ENCODE measurements around the gene PPARD.
"Not testable (repeated sequence)": the region's sequence is repeated elsewhere in the genome, so short reads cannot be mapped to it uniquely, and the experiment has no call there.

Gene PPARD

GRCh38 chr6:35342258-35343091, at the start of gene PPARD:
Gene PPARD (plus strand): TSS chr6:35342558. CDS start chr6:35411088, 68,530 bp downstream.
- peak; percentile 99 for ATAC-seq

GRCh38 chr6:35293681-35294080, 48.7 kb upstream of the PPARD start:
- DNase-seq = no peak
- ATAC-seq = no peak

More at GRCh38 chr6:35342258-35343091, at the start of gene PPARD:
- peak; percentile 99 for DNase-seq

GRCh38 chr6:35294308-35294945, 47.9 kb upstream of the PPARD start:
- ATAC-seq (peak; percentile 24), DNase-seq (peak; percentile 43)

DNA sequence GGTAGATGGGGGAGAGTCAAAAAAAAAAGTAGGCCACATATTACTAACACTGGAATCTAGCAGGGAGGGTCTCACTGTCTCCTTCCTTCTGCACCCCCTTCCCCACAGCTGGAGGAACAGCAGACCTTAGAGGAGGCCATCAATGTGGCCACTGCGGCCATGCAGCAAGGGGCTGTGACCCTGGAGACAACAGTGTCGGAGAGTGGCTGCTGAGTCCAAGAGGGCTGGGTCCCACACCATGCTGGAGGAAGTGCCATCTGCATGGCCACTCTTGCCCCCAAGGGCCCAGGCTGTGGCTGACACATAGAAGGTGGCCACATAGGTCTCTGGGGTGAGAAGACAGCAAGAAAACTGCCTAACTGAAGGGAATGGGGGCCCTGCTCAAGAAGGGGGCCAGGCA, 47.3 kb upstream of the PPARD start:
- ATAC-seq = no peak
- DNase-seq = no peak

DNA sequence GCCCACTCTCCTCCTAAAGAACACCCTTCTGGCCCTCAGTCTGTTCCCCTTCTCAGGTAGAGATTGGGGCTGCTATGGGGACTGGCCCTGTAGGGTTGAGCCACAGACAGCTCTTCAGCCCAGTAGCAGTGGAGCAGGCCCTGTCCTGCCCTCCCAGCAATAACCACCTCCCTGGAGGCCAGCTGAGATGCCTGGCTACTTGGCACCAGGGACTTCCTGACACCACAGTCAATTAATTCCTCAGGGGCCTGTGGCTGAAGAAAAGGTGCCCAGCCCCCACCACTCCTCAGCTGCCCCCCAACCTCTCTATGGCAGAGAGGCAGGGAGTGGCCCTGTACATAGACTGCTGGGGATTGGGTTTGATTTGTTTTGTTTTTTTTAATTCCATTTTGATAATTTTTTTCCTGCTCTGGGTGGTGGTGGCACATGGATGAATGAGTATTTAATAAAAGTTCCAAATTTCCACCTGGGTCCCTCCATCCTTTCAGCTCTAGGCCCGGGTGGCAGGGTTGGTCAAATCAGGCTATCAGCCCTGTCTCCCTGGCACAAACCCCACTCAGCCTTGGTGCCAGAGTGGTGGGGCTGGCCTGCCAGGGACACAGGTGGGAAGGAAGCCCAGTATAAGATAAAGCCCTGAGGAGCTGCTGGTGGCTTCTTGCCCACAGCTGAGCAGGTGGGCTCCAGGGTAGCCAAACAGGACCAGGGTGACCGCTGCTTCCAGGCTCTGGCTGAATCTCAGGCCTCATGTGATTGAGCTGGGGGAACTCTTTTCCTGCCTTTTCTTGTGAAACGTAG, 46.6 kb upstream of the PPARD start:
- DNase-seq = no peak
- ATAC-seq = no peak

DNA sequence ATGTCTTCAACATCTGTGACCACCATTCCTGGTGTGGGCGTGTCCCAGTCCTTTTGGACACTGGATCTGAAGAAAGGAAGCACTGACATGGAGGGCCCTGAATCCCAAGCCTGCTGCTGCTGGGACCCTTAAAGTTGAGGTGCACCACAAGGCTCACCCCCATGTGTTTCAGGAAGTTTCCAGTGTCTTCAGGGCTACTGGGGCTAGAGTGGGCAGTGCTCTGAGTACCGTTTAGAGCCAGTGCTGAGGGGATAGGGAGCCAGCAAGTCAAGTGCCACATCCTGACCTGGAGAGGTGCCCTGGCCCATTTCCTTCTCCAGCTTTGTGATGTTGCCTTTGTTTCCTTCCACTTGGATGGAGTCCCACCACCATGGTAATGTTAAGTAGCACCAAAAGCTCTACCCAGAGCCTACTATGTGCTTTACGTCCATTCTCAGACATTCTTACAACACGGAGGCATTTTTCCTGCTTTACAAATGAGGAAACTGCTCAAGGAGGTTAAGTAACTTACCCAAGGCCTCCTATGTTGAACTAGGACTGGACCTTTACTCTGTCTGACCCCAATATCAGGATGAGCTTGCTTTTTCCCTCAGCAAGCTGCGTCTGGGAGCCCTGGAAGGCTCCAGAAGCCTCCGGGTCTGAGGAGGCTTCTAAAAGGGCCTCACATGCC, 45.3 kb upstream of the PPARD start:
- no peak for DNase-seq
- ATAC-seq = no peak

- DNase-seq (peak; percentile 86), ATAC-seq (peak; percentile 84)
Measured at GRCh38 chr6:35297601-35298481, 44.5 kb upstream of the PPARD start, which contains the start of gene DEF6. Gene DEF6 (plus strand): TSS chr6:35297818. CDS start chr6:35297857, 39 bp downstream.

- DNase-seq = no peak
- ATAC-seq = no peak
Measured at GRCh38 chr6:35298625-35299140, 43.7 kb upstream of the PPARD start.

- DNase-seq (peak; percentile 58), ATAC-seq (no peak)
Measured at GRCh38 chr6:35299674-35300073, 42.7 kb upstream of the PPARD start.

- no peak for ATAC-seq
- peak; percentile 42 for DNase-seq
Measured at GRCh38 chr6:35300848-35301247, 41.5 kb upstream of the PPARD start.

- DNase-seq (peak; percentile 91), ATAC-seq (peak; percentile 81)
Measured at GRCh38 chr6:35302604-35303241, 39.6 kb upstream of the PPARD start.

DNA sequence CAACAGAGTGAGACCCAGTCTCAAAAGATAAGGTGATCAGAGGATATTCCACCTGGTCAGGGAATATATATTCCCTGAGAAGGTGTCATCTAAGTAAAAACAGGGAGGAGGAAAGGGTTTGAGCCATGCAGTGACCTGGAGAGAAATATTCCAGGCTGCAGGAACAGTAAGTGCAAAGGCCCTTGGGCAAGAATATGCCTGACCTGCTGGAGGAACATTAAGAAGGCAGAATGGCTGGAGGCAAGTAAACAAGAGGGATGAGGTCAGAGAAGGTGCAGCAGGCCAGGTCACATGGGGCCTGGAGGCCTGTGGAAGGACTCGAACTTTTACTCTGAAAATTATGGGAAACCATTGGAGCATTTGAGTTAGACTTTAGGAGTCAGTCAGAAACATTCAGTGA, 38.1 kb upstream of the PPARD start:
- DNase-seq (no peak), ATAC-seq (no peak)

DNA sequence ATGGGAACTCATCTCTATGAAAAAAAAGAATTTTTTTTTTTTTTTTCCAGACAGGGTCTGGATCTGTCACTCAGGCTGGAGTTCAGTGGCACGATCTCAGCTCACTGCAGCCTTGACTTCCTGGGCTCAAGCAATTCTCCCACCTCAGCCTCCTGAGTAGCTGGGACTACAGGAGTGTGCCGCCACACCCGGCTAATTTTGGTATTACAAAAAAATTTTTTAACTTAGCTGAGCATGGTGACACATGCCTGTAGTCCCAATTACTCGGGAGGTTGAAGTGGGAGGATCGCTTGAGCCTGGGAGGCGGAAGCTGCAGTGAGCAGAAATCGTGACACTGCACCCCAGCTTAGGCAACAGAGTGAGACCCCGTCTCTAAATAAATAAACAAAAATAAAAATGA, 37.2 kb upstream of the PPARD start:
- ATAC-seq = no peak
- DNase-seq = no peak

DNA sequence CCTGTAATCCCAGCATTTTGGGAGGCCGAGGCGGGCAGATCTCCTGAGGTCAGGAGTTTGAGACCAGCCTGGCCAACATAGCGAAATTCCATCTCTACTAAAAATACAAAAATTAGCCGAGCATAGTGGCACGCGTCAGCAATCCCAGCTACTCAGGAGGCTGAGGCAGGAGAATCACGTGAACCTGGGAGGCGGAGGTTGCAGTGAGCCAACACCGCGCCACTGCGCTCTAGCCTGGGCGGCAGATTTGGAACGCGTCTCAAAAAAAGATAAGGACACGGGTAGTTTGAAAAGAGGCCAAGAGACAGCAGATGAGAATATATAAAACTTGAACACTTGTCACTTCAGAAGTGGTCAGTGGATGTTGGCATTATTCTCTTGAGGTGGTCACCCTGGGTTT, 35.2 kb upstream of the PPARD start:
- not testable (repeated sequence) for ATAC-seq, DNase-seq

DNA sequence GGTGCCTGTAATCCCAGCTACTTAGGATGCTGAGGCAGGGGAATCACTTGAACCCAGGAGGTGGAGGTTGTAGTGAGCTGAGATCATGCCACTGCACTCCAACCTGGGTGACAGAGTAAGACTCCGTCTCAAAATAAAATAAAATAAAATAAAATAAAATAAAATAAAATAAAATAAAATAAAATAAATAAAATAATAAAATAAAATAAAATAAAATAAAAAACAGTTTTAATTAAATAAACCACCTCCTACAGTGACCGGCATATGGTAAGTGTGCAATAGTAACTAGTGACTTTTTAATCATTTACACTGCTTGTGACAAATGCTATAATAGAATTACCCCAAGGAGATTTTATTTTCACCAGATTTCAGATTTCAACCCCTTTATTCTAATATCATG, 33.8 kb upstream of the PPARD start:
- not testable (repeated sequence) for DNase-seq

DNA sequence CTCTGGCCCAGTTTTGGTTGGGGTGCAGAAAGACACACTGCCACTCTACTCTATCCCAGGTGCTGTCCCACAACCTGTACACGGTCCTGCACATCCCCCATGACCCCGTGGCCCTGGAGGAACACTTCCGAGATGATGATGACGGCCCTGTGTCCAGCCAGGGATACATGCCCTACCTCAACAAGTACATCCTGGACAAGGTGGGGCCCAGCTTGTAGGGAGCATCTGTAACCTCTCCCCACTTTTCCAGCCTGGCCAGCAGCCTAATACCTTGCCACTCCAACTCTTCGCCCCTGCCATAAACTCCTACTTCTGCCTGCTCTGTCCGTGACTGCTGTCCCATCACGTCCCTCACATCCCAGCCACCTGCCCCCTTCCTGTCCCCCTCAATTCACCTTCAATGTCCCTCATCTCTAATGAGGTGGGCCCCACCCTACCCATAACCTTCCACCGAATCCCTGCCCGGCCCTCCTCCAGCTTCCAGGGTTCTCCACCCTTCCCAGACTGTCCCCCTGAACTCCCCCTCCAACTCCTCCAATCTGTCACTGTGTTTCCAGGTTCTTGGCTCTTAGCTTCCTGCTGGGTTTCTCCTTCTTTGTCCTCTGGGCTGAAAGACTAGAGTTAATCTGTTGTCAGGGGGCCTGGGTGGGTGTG, 32.6 kb upstream of the PPARD start:
- DNase-seq (no peak), ATAC-seq (no peak)

More for the DNA sequence above, 33.8 kb upstream of the PPARD start:
- not testable (repeated sequence) for ATAC-seq

DNA sequence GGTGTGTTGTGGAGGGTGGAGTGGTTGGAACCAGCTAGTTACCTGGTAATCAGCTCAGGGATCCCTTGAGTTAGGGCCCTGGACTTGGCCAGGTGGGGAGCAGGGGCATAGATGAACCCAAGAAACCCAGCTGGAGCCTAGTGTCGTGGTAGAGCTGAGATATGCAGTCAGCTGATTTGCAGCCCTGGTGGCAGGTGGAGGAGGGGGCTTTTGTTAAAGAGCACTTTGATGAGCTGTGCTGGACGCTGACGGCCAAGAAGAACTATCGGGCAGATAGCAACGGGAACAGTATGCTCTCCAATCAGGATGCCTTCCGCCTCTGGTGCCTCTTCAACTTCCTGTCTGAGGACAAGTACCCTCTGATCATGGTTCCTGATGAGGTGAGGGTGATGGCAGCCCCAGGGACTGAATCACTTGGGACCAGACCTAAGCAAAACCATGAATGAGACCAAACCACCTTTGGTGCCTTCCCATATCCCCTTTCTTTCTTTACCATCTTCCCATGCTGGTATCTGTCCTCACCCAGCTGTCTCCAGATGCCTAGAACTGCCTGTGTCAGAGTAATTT, 32.0 kb upstream of the PPARD start:
- ATAC-seq (peak; percentile 71), DNase-seq (no peak)

GRCh38 chr6:35311390-35312075, 30.8 kb upstream of the PPARD start:
- DNase-seq = peak; percentile 46
- ATAC-seq = no peak
